Aorta (tissue), 5 donors: ENCODE measurements around the gene NSA2. TPM values are rescaled to one million over a fixed set of nuclear protein-coding genes. Genes with fewer than 3 reads are reported as not detected.

Experiments
- ATAC-seq: fragments of 200-7000 bp; cut with Tn5 transposase; one replicate; pipeline ENCODE4 v1.9.1; 2022; ENCODE audit warnings: moderate library complexity; ENCODE audit not compliant: low FRiP score
- DNase-seq, 2 donors: peaks; one replicate each; pipeline ENCODE4 v3.0.0-alpha.2; 2020
- H3K27ac ChIP-seq, 2 donors: one replicate each; pipeline ENCODE4 v1.5.1; 2013; ENCODE audit warnings: low read length in 2 of 2, mild to moderate bottlenecking in 2 of 2, moderate library complexity in 2 of 2, control low read depth in 1 of 2, inconsistent platforms in 1 of 2, low read depth in 1 of 2
- H3K27me3 ChIP-seq, 2 donors: one replicate each; pipeline ENCODE4 v1.6.1; 2013; ENCODE audit warnings: control low read depth in 1 of 2, low read length in 1 of 2, mild to moderate bottlenecking in 1 of 2, moderate library complexity in 1 of 2; ENCODE audit not compliant: insufficient read depth in 2 of 2, control insufficient read depth in 1 of 2
- H3K36me3 ChIP-seq, 2 donors: one replicate each; pipeline ENCODE4 v1.6.1; 2013; ENCODE audit warnings: control low read depth in 1 of 2, low read length in 1 of 2, mild to moderate bottlenecking in 1 of 2; ENCODE audit not compliant: insufficient read depth in 2 of 2, control insufficient read depth in 1 of 2
- H3K4me1 ChIP-seq, 2 donors: one replicate each; pipeline ENCODE4 v1.6.1; 2013; ENCODE audit warnings: low read length in 2 of 2, control low read depth in 1 of 2, mild to moderate bottlenecking in 1 of 2, moderate library complexity in 1 of 2; ENCODE audit not compliant: insufficient read depth in 2 of 2, control insufficient read depth in 1 of 2
- H3K4me3 ChIP-seq, 2 donors: one replicate each; pipeline ENCODE4 v1.5.1; 2013; ENCODE audit warnings: low read length in 2 of 2, control low read depth in 1 of 2, mild to moderate bottlenecking in 1 of 2
- H3K9me3 ChIP-seq: one replicate; pipeline ENCODE4 v1.6.1; 2013; ENCODE audit warnings: mild to moderate bottlenecking, low read length; ENCODE audit not compliant: control insufficient read depth
- WGBS, 2 donors: extraction: QIAGEN DNeasy Blood & Tissue Kit; methylation state at CpG; one replicate each; pipeline ENCODE4 v1.1.7; 2013; 5-methylcytosine and 5-hydroxymethylcytosine counted together
- intact Hi-C, 2 donors: fragments of 100-400 bp; cut with DNase I; formaldehyde crosslinking; loops; one replicate each; pipeline versions ENCODE4 v1.14.2 to v1.15.0; 2022
- polyA plus RNA-seq, 2 donors: library from polyadenylated mRNA; stranded (reverse); fragments of 200-250 nt; gene quantifications; one replicate each; pipeline ENCODE4 v1.2.3, GENCODE V29; 2013
- total RNA-seq, 2 donors: library from RNA; stranded (reverse); fragmentation: NEBNext Ultra II Directional; extraction: Animal tissue kit (Norgen Biotek cat#: 25700); gene quantifications; one replicate each; pipeline ENCODE4 v1.2.1, GENCODE V29; 2021
- donor health status: healthy with polysubstance abuse.
- donor health status: Bipolar disorder and iron deficiency.
- donor health status: DM: no; HTN: no; CAD: no.
- donor health status: DM: no; HTN: no; CAD: no.
- donor health status: DM: yes; HTN: yes; CAD: no.

The NSA2 gene
- total and polyA plus RNA-seq, 4 donors: 50.9 to 307 (median 84.3) TPM

DNA sequence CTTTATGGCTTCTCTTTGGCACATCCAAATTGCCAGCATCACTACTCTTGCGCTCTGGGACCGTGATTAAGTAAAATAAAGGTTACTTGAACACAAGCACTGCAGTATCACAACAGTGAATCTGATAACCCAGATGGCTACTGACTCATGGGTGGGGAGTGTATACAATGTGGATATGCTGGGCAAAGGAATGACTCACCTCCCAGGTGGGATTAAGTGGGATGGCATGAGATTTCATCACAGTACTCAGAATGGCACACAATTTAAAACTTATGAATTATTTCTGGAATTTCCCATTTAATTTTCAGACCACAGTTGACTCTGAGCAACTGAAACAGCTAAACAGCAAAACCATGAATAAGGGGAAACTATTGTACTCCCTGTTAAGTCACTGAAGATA, 4.5 kb upstream of the NSA2 start:
- ATAC-seq (no peak), DNase-seq (no peak)
- H3K36me3 ChIP-seq: peaks cover 3 to 7% of the 10 kb centered on the region in 2 donors
- H3K9me3 ChIP-seq: no peaks in the 10 kb centered on the region
- no peaks in the 10 kb centered on the region for H3K27me3 ChIP-seq
- 95% methylated on average over 2 of the region's 2 CpGs for WGBS, 2 donors
- intact Hi-C loops: loop anchor here in 1 of 2 donors (10.0 kb wide), 1 partner anchor 572 kb away; the partner anchor contains the start of gene HMGCR
- no peaks in the 10 kb centered on the region for H3K4me1 ChIP-seq
- no peak overlapping the region for H3K27ac ChIP-seq
- no peak overlapping the region for H3K4me3 ChIP-seq

DNA sequence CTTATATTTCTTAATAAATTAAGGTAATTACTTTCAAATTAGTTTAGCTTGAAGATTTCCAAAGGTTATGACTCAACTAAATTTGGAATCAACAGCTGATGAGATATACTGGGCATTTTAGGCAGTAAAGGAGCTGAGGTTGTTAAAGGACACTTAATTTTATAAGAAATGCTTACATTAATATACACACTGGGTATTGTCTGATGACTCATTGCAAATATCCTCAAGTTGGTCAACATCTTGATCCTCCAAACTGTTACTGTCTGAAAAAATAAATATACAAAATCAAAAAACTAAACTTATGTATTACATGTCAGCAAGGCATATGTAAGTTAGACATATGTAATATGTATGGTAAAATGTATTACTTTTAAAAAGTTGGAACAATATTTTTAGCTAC, 3.5 kb upstream of the NSA2 start:
- intact Hi-C loops: loop anchor here in 1 of 2 donors (10.0 kb wide), 1 partner anchor 571 kb away; the partner anchor contains the start of gene HMGCR
- no peak for DNase-seq
- H3K36me3 ChIP-seq: peaks cover under 1 to 3% of the 10 kb centered on the region in 2 donors

GRCh38 chr5:74765201-74765600, 1.8 kb upstream of the NSA2 start:
- ATAC-seq (no peak), DNase-seq (no peak)
- WGBS, 2 donors: 71 to 77% methylated on average over 9 of the region's 9 CpGs
- Histone ChIP-seq H3K4me1 (no peaks in the 10 kb centered on the region), H3K36me3 (peaks cover 0 to 2% of the 10 kb centered on the region in 2 donors), H3K4me3 (no peak overlapping the region), H3K27ac (no peak overlapping the region), H3K27me3 (no peaks in the 10 kb centered on the region), H3K9me3 (no peaks in the 10 kb centered on the region)
- intact Hi-C loops: loop anchor here (5.0 to 10.0 kb wide), 3 partner anchors 152 to 572 kb away; partner anchors contain the start of gene HMGCR (in 2 of the 2)

More for the DNA sequence above, 3.5 kb upstream of the NSA2 start:
- Histone ChIP-seq H3K4me3 (no peak overlapping the region), H3K27me3 (no peaks in the 10 kb centered on the region), H3K9me3 (no peaks in the 10 kb centered on the region), H3K27ac (no peak overlapping the region), H3K4me1 (no peaks in the 10 kb centered on the region)
- ATAC-seq: no peak

- ATAC-seq (no peak), DNase-seq (no peak)
- Histone ChIP-seq H3K9me3 (no peaks in the 10 kb centered on the region), H3K27ac (no peak overlapping the region), H3K4me1 (no peaks in the 10 kb centered on the region), H3K27me3 (no peaks in the 10 kb centered on the region), H3K36me3 (peaks cover 0 to 2% of the 10 kb centered on the region in 2 donors), H3K4me3 (peak overlapping the region; percentile 69 to 73)
- 65 to 74% methylated on average over 27 of the region's 27 CpGs for WGBS, 2 donors
- intact Hi-C loops: loop anchor here (2.0 to 10.0 kb wide), 4 partner anchors 81 to 571 kb away; partner anchors contain the start of genes HMGCR (in 2 of the 2) and HEXB (in 1 of the 2)
Observed at GRCh38 chr5:74765929-74766328, 1.1 kb upstream of the NSA2 start.

DNA sequence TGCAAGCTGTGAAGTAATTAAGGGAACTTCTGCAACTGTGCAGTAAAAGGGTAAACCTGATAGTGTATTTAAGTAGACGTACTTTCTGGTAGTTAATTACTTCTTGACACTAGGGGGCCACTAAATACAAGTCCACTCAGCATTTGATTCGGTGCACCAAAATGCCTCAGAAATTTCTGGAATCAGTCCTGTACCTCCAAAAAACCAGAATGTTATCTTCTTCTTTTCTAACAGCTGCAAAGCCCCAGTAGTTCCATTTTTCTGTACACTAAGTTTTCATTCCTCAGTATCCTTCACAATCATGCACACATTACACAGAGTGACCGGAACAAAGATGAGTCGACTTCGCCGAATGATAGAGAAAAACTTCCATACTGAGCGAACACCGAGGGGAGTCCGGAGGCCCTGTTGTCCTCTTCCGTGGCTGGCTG, 616 bp upstream of the NSA2 start:
- H3K27ac ChIP-seq: peak overlapping the region in 1 of 2 donors; percentile 39
- DNase-seq (no peak), ATAC-seq (peak; percentile 72)
- intact Hi-C loops: loop anchor here (2.0 to 10.0 kb wide), 4 partner anchors 82 to 571 kb away; partner anchors contain the start of genes HMGCR (in 2 of the 2) and HEXB (in 1 of the 2)
- no peaks in the 10 kb centered on the region for H3K27me3 ChIP-seq
- peaks cover 0 to 2% of the 10 kb centered on the region in 2 donors for H3K36me3 ChIP-seq
- peak overlapping the region; percentile 69 to 73 for H3K4me3 ChIP-seq
- WGBS, 2 donors: 0 to 1% methylated on average over 10 of the region's 10 CpGs
- H3K9me3 ChIP-seq: no peaks in the 10 kb centered on the region
- no peaks in the 10 kb centered on the region for H3K4me1 ChIP-seq

DNA sequence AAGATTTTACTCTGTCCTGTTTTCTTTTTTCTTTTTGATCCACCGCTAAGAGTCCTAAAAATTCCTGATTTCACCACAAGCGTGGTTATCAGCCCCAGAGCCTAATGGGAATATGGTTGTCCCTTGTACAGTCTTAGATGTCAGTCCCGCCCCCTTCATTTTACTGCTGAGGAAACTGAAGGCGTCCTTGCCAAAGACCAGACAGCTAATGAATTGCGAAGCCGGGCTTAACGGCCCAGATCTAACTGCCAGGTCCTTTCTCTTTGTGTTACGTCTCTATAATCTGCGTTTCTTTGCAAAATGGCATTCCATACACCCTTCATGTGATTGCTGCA, 497 bp downstream of the NSA2 start:
- intact Hi-C loops: loop anchor here (2.0 to 10.0 kb wide), 4 partner anchors 83 to 570 kb away; partner anchors contain the start of genes HMGCR (in 2 of the 2) and HEXB (in 1 of the 2)
- ATAC-seq: no peak
- DNase-seq: no peak
- 0% methylated on average over 9 of the region's 9 CpGs for WGBS, 2 donors
- Histone ChIP-seq H3K4me3 (peak overlapping the region; percentile 73 to 99), H3K27me3 (no peaks in the 10 kb centered on the region), H3K27ac (peak overlapping the region in 1 of 2 donors; percentile 43), H3K4me1 (no peaks in the 10 kb centered on the region), H3K9me3 (no peaks in the 10 kb centered on the region), H3K36me3 (peaks cover 0 to 3% of the 10 kb centered on the region in 2 donors)

DNA sequence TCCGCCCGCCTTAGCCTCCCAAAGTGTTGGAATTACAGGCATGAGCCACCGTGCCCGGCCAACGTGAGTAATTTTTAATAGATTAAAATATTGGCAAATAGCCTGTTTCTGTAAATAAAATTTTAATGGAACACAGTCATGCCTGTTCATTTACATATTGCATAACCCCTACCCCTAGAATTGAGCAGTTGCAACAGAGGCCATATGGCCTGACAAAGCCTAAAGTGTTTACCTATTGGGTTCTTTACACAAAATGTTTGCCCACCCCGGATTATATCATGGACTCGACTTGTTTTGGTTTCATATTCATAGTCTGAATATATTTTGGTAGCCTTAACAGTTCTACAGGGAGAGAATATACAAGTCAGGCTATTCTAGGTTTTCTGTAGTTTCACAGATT, 5.3 kb downstream of the NSA2 start:
- peaks cover 3 to 5% of the 10 kb centered on the region in 2 donors for H3K36me3 ChIP-seq
- H3K27me3 ChIP-seq: no peaks in the 10 kb centered on the region
- intact Hi-C loops: loop anchor here (2.0 to 10.0 kb wide), 2 partner anchors 146 to 272 kb away; no protein-coding TSS in a partner anchor
- no peaks in the 10 kb centered on the region for H3K4me1 ChIP-seq
- no peaks in the 10 kb centered on the region for H3K9me3 ChIP-seq
- no peak overlapping the region for H3K27ac ChIP-seq
- H3K4me3 ChIP-seq: no peak overlapping the region
- WGBS, 2 donors: 78 to 86% methylated on average over 7 of the region's 7 CpGs
- ATAC-seq (no peak), DNase-seq (no peak)

- H3K4me1 ChIP-seq: no peaks in the 10 kb centered on the region
- DNase-seq (no peak), ATAC-seq (no peak)
- H3K4me3 ChIP-seq: no peak overlapping the region
- intact Hi-C loops: loop anchor here in 1 of 2 donors (10.0 kb wide), 1 partner anchor 266 kb away; no protein-coding TSS in a partner anchor
- WGBS, 2 donors: 81 to 83% methylated on average over 2 of the region's 2 CpGs
- no peaks in the 10 kb centered on the region for H3K27me3 ChIP-seq
- no peak overlapping the region for H3K27ac ChIP-seq
- no peaks in the 10 kb centered on the region for H3K9me3 ChIP-seq
- peaks cover 2 to 3% of the 10 kb centered on the region in 2 donors for H3K36me3 ChIP-seq
Observed at GRCh38 chr5:74778609-74779008, 11.6 kb downstream of the NSA2 start.

DNA sequence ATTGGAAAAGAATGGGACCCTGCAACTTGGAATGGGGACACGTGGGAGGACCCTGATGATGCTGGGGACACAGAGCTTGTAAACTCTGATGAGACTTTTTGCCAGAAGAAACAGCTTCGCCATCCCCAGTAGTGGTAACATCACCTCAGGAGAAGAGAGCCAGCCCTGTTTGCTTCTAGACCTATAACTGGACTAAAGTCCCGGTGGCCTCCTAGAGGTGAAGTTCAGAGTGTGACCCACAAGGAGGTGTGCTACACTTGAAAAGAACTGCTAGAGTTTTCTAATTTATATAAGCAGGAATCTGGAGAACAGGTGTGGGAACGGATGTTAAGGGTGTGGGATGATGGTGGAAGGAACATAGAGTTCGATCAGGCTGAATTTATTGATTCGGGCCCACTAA, 19.8 kb downstream of the NSA2 start:
- Histone ChIP-seq H3K4me1 (no peaks in the 10 kb centered on the region), H3K4me3 (no peak overlapping the region), H3K27me3 (no peaks in the 10 kb centered on the region), H3K9me3 (no peaks in the 10 kb centered on the region), H3K27ac (no peak overlapping the region), H3K36me3 (no peaks in the 10 kb centered on the region)
- WGBS, 2 donors: 95 to 96% methylated on average over 6 of the region's 6 CpGs
- DNase-seq: no peak
- intact Hi-C loops: no loop called here
- no peak for ATAC-seq
